Measurements from ENCODE around the gene MPPE1. TPM values are rescaled to one million over a fixed set of nuclear protein-coding genes. Genes with fewer than 3 reads are reported as not detected.
"Not testable (repeated sequence)": the region's sequence is repeated elsewhere in the genome, so short reads cannot be mapped to it uniquely, and the experiment has no call there.

MPPE1 gene
- total RNA-seq, 4 donors from 2014 or later = 13.6 to 40.9 (median 29.5) TPM

- no peaks in the 10 kb centered on the region for H3K36me3 ChIP-seq
- DNase-seq = no peak
- no peaks in the 10 kb centered on the region for H3K4me1 ChIP-seq
- TF ChIP-seq POLR2A (IDR thresholded peaks at IDR 0.05) = no peak
- TF ChIP-seq, protein P1, sequence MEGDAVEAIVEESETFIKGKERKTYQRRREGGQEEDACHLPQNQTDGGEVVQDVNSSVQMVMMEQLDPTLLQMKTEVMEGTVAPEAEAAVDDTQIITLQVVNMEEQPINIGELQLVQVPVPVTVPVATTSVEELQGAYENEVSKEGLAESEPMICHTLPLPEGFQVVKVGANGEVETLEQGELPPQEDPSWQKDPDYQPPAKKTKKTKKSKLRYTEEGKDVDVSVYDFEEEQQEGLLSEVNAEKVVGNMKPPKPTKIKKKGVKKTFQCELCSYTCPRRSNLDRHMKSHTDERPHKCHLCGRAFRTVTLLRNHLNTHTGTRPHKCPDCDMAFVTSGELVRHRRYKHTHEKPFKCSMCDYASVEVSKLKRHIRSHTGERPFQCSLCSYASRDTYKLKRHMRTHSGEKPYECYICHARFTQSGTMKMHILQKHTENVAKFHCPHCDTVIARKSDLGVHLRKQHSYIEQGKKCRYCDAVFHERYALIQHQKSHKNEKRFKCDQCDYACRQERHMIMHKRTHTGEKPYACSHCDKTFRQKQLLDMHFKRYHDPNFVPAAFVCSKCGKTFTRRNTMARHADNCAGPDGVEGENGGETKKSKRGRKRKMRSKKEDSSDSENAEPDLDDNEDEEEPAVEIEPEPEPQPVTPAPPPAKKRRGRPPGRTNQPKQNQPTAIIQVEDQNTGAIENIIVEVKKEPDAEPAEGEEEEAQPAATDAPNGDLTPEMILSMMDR (IDR thresholded peaks at IDR 0.05) = no peak
- H3K9me3 ChIP-seq = no peaks in the 10 kb centered on the region
- H3K27ac ChIP-seq = no peak overlapping the region
- intact Hi-C loops (cut with DNase I; ENCODE audit: low total_unique reads) = no loop called here
- no peak overlapping the region for H3K4me3 ChIP-seq
- H3K27me3 ChIP-seq = no peaks in the 10 kb centered on the region
Measured at GRCh38 chr18:11860594-11861450, 47.3 kb downstream of the MPPE1 start.

DNA sequence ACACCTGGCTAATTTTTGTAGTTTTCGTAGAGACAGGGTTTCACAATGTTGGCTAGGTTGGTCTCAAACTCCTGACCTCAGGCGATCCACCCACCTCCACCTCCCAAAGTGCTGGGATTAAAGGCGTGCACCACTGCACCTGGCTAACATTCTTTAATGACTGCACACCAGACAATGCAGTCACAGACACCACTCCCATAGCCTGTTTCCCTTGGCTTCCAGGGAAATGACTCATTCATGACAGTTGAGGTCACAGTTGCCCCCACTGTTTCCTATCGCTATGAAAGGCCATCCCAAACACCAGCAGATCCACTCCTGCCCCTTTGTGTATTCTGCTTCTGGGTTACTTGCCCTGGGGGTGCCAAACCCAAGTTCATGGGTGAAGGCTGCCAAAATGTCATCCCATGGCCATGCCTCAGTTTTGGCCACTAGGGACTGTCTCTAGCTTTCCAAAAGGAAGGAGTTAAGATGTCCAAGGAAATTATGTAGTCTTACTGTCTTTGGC lies 48.2 kb downstream of the MPPE1 start:
- DNase-seq = no peak
- no peak overlapping the region for H3K4me3 ChIP-seq
- H3K4me1 ChIP-seq = no peaks in the 10 kb centered on the region
- TF ChIP-seq, protein P1 (IDR thresholded peaks at IDR 0.05) = no peak
- no peak for TF ChIP-seq POLR2A (IDR thresholded peaks at IDR 0.05)
- H3K9me3 ChIP-seq = no peaks in the 10 kb centered on the region
- no peaks in the 10 kb centered on the region for H3K36me3 ChIP-seq
- H3K27me3 ChIP-seq = no peaks in the 10 kb centered on the region
- no peak overlapping the region for H3K27ac ChIP-seq
- intact Hi-C loops (cut with DNase I; ENCODE audit: low total_unique reads) = no loop called here

GRCh38 chr18:11859282-11859830 lies 48.8 kb downstream of the MPPE1 start:
- no peak for DNase-seq
- Histone ChIP-seq H3K27ac (no peak overlapping the region), H3K9me3 (no peaks in the 10 kb centered on the region), H3K4me3 (no peak overlapping the region), H3K4me1 (no peaks in the 10 kb centered on the region), H3K36me3 (no peaks in the 10 kb centered on the region), H3K27me3 (no peaks in the 10 kb centered on the region)
- intact Hi-C loops (cut with DNase I; ENCODE audit: low total_unique reads) = no loop called here
- TF ChIP-seq, protein P1 (IDR thresholded peaks at IDR 0.05) = no peak
- no peak for TF ChIP-seq POLR2A (IDR thresholded peaks at IDR 0.05)

- no peaks in the 10 kb centered on the region for H3K4me1 ChIP-seq
- no peak overlapping the region for H3K27ac ChIP-seq
- DNase-seq = peak; percentile 48
- intact Hi-C loops (cut with DNase I; ENCODE audit: low total_unique reads) = no loop called here
- H3K4me3 ChIP-seq = no peak overlapping the region
- TF ChIP-seq, protein P1 (IDR thresholded peaks at IDR 0.05) = no peak
- no peaks in the 10 kb centered on the region for H3K36me3 ChIP-seq
- no peaks in the 10 kb centered on the region for H3K9me3 ChIP-seq
- no peaks in the 10 kb centered on the region for H3K27me3 ChIP-seq
Measured at GRCh38 chr18:11857177-11857887, 50.8 kb downstream of the MPPE1 start.

DNA sequence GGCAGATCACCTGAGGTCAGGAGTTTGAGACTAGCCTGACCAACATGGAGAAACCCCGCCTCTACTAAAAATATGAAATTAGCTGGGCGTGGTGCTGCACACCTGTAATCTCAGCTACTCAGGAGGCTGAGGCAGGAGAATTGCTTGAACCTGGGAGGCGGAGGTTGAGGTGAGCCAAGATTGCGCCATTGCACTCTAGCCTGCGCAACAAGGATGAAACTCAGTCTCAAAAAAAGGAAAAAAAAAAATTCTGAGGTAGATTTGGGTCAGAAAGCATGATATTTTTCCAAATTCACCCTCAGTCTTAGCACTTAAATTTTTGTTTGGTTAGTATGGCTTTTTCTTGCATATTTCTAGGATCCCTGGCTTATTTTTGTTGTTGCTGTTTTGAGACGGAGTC lies 53.6 kb downstream of the MPPE1 start:
- H3K36me3 ChIP-seq; H3K4me3 ChIP-seq; H3K4me1 ChIP-seq; DNase-seq; H3K27ac ChIP-seq; H3K27me3 ChIP-seq; H3K9me3 ChIP-seq; intact Hi-C loops (cut with DNase I; ENCODE audit: low total_unique reads): not testable (repeated sequence)

All from uterus (tissue), 4 donors.